HepG2 (cell line): ENCODE measurements around the gene BSN. TPM values are rescaled to one million over a fixed set of nuclear protein-coding genes. Genes with fewer than 3 reads are reported as not detected.

Experiments used
- ATAC-seq: fragments of 200-7000 bp; cut with Tn5 transposase; 3 replicates; pipeline ENCODE4 v1.9.1; 2020; ENCODE audit warnings: mild to moderate bottlenecking, moderate library complexity
- BruUV-seq: library from RNA; stranded (reverse); fragments of 400-500 nt; replicated peaks from 2 replicates; lab custom pipeline; 2021; lab: Mats Ljungman, UMichigan
- CTCF ChIA-PET: fragments of 300-600 bp; formaldehyde crosslinking; extraction: SDS; loops from one replicate; lab custom pipeline; 2021; ENCODE audit warnings: low total read pairs, inconsistent platforms, low intra/inter-chr PET ratio; lab: Yijun Ruan, JAX
- POLR2A ChIA-PET: fragments of 350-600 bp; sonication (Branson Sonifier 250); formaldehyde crosslinking; loops from one replicate; lab custom pipeline; 2020; ENCODE audit warnings: antibody characterized with exemption, inconsistent platforms; lab: Yijun Ruan, JAX
- DNase-seq: peaks from one replicate; pipeline ENCODE4 v3.0.0-alpha.2; 2015; ENCODE audit warnings: low spot score
- FAIRE-seq: peaks from 3 replicates; lab custom pipeline; 2011; peaks lifted over from hg19 to GRCh38; lab: Jason Lieb, UNC
- H2AFZ ChIP-seq: one replicate; pipeline ENCODE4 v1.6.1; 2011; ENCODE audit warnings: low read length, inconsistent platforms
- H3K27ac ChIP-seq: fragments of 300-600 bp; 3 replicates; pipeline ENCODE4 v1.8.0; 2011; ENCODE audit warnings: mixed run types, mild to moderate bottlenecking, mixed read lengths, low read length, inconsistent platforms; ENCODE audit not compliant: insufficient read depth; ENCODE audit errors: extremely low read length
- H3K27me3 ChIP-seq, 2 experiments: fragments of 200-600 bp in 1 of 2; 2 replicates in 1 of 2; 3 replicates in 1 of 2; pipeline versions ENCODE4 v1.6.0 to v1.8.0; 2011; ENCODE audit warnings: low read length in 2 of 2, mild to moderate bottlenecking in 2 of 2, moderate library complexity in 2 of 2, inconsistent platforms in 1 of 2; ENCODE audit not compliant: insufficient read depth in 2 of 2, control insufficient read depth in 1 of 2
- H3K36me3 ChIP-seq, 2 experiments: fragments of 200-600 bp in 1 of 2; replicated peaks in 1 of 2; 2 replicates in 1 of 2; 3 replicates in 1 of 2; pipeline versions ENCODE4 v1.5.1 to v1.8.0; 2011; ENCODE audit warnings: low read length in 2 of 2, inconsistent platforms in 1 of 2; ENCODE audit not compliant: insufficient read depth in 2 of 2, control insufficient read depth in 1 of 2
- H3K4me1 ChIP-seq: 2 replicates; pipeline ENCODE4 v1.5.1; 2012; ENCODE audit warnings: low read length, inconsistent platforms; ENCODE audit not compliant: insufficient read depth
- H3K4me2 ChIP-seq: 2 replicates; pipeline ENCODE4 v1.6.0; 2011; ENCODE audit warnings: low read depth, low read length, inconsistent platforms
- H3K4me3 ChIP-seq, 3 experiments: fragments of 200-600 bp in 1 of 3; sonication (generic), shearing (Covaris generic) in 1 of 3; replicated peaks in 1 of 3; 2 replicates each; pipeline ENCODE4 v1.5.1; 2011 to 2016; ENCODE audit warnings: low read length in 3 of 3, inconsistent platforms in 2 of 3, low read depth in 2 of 3, mild to moderate bottlenecking in 2 of 3, control low read depth in 1 of 3, mixed read lengths in 1 of 3; ENCODE audit not compliant: insufficient read depth in 1 of 3
- H3K79me2 ChIP-seq: one replicate; pipeline ENCODE4 v1.6.1; 2011; ENCODE audit warnings: low read length, inconsistent platforms; ENCODE audit not compliant: insufficient read depth
- H3K9ac ChIP-seq: 2 replicates; pipeline ENCODE4 v1.6.0; 2011; ENCODE audit warnings: mild to moderate bottlenecking, low read depth, low read length, inconsistent platforms; ENCODE audit not compliant: insufficient read depth
- H3K9me3 ChIP-seq: 2 replicates; pipeline ENCODE4 v1.5.1; 2012; ENCODE audit warnings: mild to moderate bottlenecking, low read length
- H4K20me1 ChIP-seq: 2 replicates; pipeline ENCODE4 v1.6.0; 2011; ENCODE audit warnings: inconsistent platforms, mild to moderate bottlenecking, low read length, moderate library complexity; ENCODE audit not compliant: insufficient read depth
- AGO2 ChIP-seq: fragments of 200-400 bp; formaldehyde crosslinking; optimal IDR thresholded peaks from 2 replicates; pipeline ENCODE3; 2017; ENCODE audit warnings: mild to moderate bottlenecking, low read depth, low read length, moderate library complexity
- MEF2D ChIP-seq: sonication (generic); formaldehyde crosslinking; IDR thresholded peaks from 2 replicates; pipeline ENCODE4 v1.5.1; 2020; ENCODE audit warnings: mild to moderate bottlenecking, missing genetic modification reagents
- NFE2 ChIP-seq: sonication (generic); formaldehyde crosslinking; IDR thresholded peaks from 2 replicates; pipeline ENCODE4 v1.4.0; 2020; ENCODE audit warnings: missing genetic modification reagents
- RBFOX2 ChIP-seq: fragments of 200-400 bp; formaldehyde crosslinking; IDR thresholded peaks from 2 replicates; pipeline ENCODE4 v1.6.1; 2017; ENCODE audit warnings: low read depth, mild to moderate bottlenecking, low read length
- ZNF646 ChIP-seq: sonication (generic); formaldehyde crosslinking; IDR thresholded peaks from 2 replicates; pipeline ENCODE4 v1.9.0; 2021; ENCODE audit warnings: mild to moderate bottlenecking, missing genetic modification reagents
- ZNF816 ChIP-seq: sonication (generic); formaldehyde crosslinking; IDR thresholded peaks from 2 replicates; pipeline ENCODE4 v1.8.0; 2022; ENCODE audit warnings: missing genetic modification reagents, mild to moderate bottlenecking, borderline replicate concordance
- WGBS: methylation state at CpG from one replicate; pipeline ENCODE4 v1.1.6; 2017; ENCODE audit warnings: low lambda C conversion rate; 5-methylcytosine and 5-hydroxymethylcytosine counted together
- in situ Hi-C: cut with HindIII; loops from 2 replicates; pipeline ENCODE4 v1.10.0; 2017; ENCODE audit warnings: low pct_unique_long_range_greater_than_20kb; ENCODE audit not compliant: extremely low pct_ligation_motif_present
- intact Hi-C: fragments of 100-400 bp; cut with micrococcal nuclease; formaldehyde crosslinking; loops from one replicate; pipeline ENCODE4 v1.10.0; 2022; ENCODE audit not compliant: unreplicated experiment
- polyA plus RNA-seq, 8 experiments: library from polyadenylated mRNA; depleted of rRNA in 3 of 8; stranded (reverse) in 7 of 8; unstranded in 1 of 8; fragments of >200 nt; fragmentation: Illumina TruSeq in 4 of 8; extraction: Trizol in 4 of 8; gene quantifications; 2 replicates each; pipeline versions ENCODE4 v1.2.1 to v1.2.3, GENCODE V29; 2011 to 2016; ENCODE audit warnings: low read depth in 4 of 8, missing spikeins in 1 of 8, mixed read lengths in 1 of 8; ENCODE audit not compliant: insufficient read depth in 1 of 8
- total RNA-seq, 5 experiments: library from RNA; depleted of rRNA; stranded (reverse); fragments of >200 nt; fragmentation: Illumina TruSeq; extraction: Trizol; gene quantifications; 2 replicates each; pipeline ENCODE4 v1.2.3, GENCODE V29; 2016; ENCODE audit warnings: low read depth in 1 of 5

BSN gene
- total and polyA plus RNA-seq, 2 of the 13 experiments (the other 11 are each of a cell fraction or from before 2014, with no cell fraction given): 0.42 to 0.86 TPM

DNA sequence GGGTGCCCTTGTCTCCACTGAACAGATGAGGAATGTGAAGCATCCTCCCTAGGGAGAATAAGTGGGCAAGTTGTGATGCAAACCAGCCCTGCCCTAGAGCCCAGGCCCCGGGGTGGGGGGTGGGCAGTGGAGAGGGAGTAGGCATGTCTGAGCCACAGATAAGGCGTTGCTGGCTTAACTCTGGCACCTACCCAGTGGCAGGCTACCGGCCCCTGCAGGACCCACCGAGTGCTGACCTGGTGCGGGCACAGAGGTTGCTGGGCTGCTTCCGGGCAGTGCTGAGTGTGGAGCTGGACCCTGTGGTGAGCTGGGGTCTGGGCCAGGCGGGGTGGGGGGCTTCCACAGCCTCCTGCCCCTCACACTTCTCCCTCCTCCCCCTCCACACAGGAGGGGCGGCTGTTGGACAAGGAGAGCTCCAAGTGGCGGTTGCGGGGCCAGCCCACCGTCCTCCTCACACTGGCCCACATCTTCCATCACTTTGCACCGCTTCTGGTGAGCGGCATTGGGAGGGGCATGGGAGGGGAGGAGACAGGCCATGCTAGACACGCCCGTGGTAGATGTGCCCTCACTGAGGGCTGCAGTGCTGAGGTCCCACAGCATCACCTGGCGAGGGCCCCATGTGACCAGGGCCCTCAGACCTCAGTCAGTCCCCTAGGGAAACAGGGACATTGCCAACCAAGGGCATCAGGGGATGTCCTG lies 145.2 kb downstream of the BSN start:
- WGBS: 95% methylated on average over 12 of the region's 16 CpGs
- no peak overlapping the region for H3K27ac ChIP-seq
- intact Hi-C loops (no loop called here), in situ Hi-C loops (no loop called here)
- no peaks in the 10 kb centered on the region for H3K9me3 ChIP-seq
- H3K4me2 ChIP-seq: no peak overlapping the region
- POLR2A ChIA-PET: no interaction called here
- H4K20me1 ChIP-seq: no peaks in the 10 kb centered on the region
- CTCF ChIA-PET: no interaction called here
- ATAC-seq (no peak), FAIRE-seq (no peak), DNase-seq (no peak)
- H3K79me2 ChIP-seq: peaks cover under 1% of the 10 kb centered on the region
- no peak overlapping the region for H3K4me3 ChIP-seq
- no peak overlapping the region for H3K9ac ChIP-seq
- peaks cover 4% of the 10 kb centered on the region; the same call in 1 of the 2 replicates for H3K4me1 ChIP-seq
- no TSS peak for BruUV-seq
- TF ChIP-seq ZNF646 (no peak), AGO2 (peak; percentile 58), NFE2 (CRISPR knock-in tag) (no peak), RBFOX2 (peak; percentile 44; the same call in 1 of the 2 replicates), ZNF816 (CRISPR knock-in tag) (no peak), MEF2D (CRISPR knock-in tag) (no peak)
- H3K36me3 ChIP-seq: peaks cover 38 to 69% of the 10 kb centered on the region in 2 experiments
- no peaks in the 10 kb centered on the region for H3K27me3 ChIP-seq
- H2AFZ ChIP-seq: no peak overlapping the region
